Left lung (tissue), 10 donors: ENCODE results near the gene STAC. TPM values are rescaled to one million over a fixed set of nuclear protein-coding genes. Genes with fewer than 3 reads are reported as not detected.

Experiments
- ATAC-seq: fragments of 200-7000 bp; cut with Tn5 transposase; one replicate; pipeline ENCODE4 v1.9.1; 2020; ENCODE audit warnings: moderate library complexity
- DNase-seq, 4 donors: peaks; one replicate each; pipeline ENCODE4 v3.0.0-alpha.2; 2013 to 2020
- H3K27ac ChIP-seq, 2 donors: fragments of 200-600 bp; sonication (generic) in 1 of 2; one replicate each; pipeline versions ENCODE4 v1.5.0 to v1.8.0; 2020 to 2021
- H3K27me3 ChIP-seq, 2 donors: fragments of 200-600 bp; sonication (generic) in 1 of 2; one replicate each; pipeline versions ENCODE4 v1.5.0 to v1.8.0; 2020 to 2021
- H3K36me3 ChIP-seq, 2 donors: fragments of 200-600 bp; sonication (generic) in 1 of 2; one replicate each; pipeline versions ENCODE4 v1.5.0 to v1.8.0; 2020 to 2021
- H3K4me1 ChIP-seq, 2 donors: fragments of 200-600 bp; one replicate each; pipeline ENCODE4 v1.8.0; 2021
- H3K4me3 ChIP-seq, 2 donors: fragments of 200-600 bp; sonication (generic) in 1 of 2; one replicate each; pipeline versions ENCODE4 v1.5.0 to v1.8.0; 2020 to 2021; ENCODE audit warnings: mild to moderate bottlenecking in 1 of 2
- H3K9me3 ChIP-seq, 2 donors: fragments of 200-600 bp; sonication (generic) in 1 of 2; one replicate each; pipeline versions ENCODE4 v1.5.0 to v1.8.0; 2020 to 2021
- CTCF ChIP-seq, 2 donors: fragments of 200-600 bp; sonication (generic) in 1 of 2; IDR thresholded peaks; one replicate each; pipeline versions ENCODE4 v1.5.0 to v1.8.0; 2021; ENCODE audit warnings: antibody characterized with exemption in 2 of 2
- intact Hi-C, 2 donors: fragments of 100-400 bp; cut with DNase I; formaldehyde crosslinking; loops; one replicate each; pipeline versions ENCODE4 v1.11.2 to v1.14.2; 2022
- polyA plus RNA-seq, 6 donors: library from polyadenylated mRNA; unstranded; fragments of 120-200 nt; gene quantifications; one replicate each; pipeline ENCODE4 v1.2.1, GENCODE V29; 2013; ENCODE audit not compliant: insufficient read length in 6 of 6
- total RNA-seq, 2 donors: library from RNA; stranded (reverse); fragmentation: NEBNext Ultra II Directional; extraction: Animal tissue kit (Norgen Biotek cat#: 25700); gene quantifications; one replicate each; pipeline ENCODE4 v1.2.1, GENCODE V29; 2021
- donor health status: DM: no; HTN: yes; CAD: no.
- donor health status: DM: no; HTN: no; CAD: no.

Gene STAC
- total and polyA plus RNA-seq, 8 donors, result 0.53 to 16.7 (median 1.2) TPM

- H3K9me3 ChIP-seq, result no peaks in the 10 kb centered on the region
- ATAC-seq (peak; percentile 71), DNase-seq (no peak)
- H3K4me3 ChIP-seq, result no peak overlapping the region
- no peak for TF ChIP-seq CTCF (IDR thresholded peaks at IDR 0.05)
- intact Hi-C loops, result loop anchor here in 1 of 2 donors (5.0 kb wide), 1 partner anchor 208 kb away; no protein-coding TSS in a partner anchor
- H3K36me3 ChIP-seq, result no peaks in the 10 kb centered on the region
- no peaks in the 10 kb centered on the region for H3K27me3 ChIP-seq
- no peak overlapping the region for H3K27ac ChIP-seq
- H3K4me1 ChIP-seq, result peaks cover 0 to 4% of the 10 kb centered on the region in 2 donors
Observed at GRCh38 chr3:36434687-36435426, 54.6 kb downstream of the STAC start.

GRCh38 chr3:36443028-36443686, 62.9 kb downstream of the STAC start:
- DNase-seq (peak in 1 of 4 donors; percentile 40), ATAC-seq (no peak)
- intact Hi-C loops, result no loop called here
- Histone ChIP-seq H3K9me3 (no peaks in the 10 kb centered on the region), H3K27me3 (no peaks in the 10 kb centered on the region), H3K27ac (no peak overlapping the region), H3K4me1 (no peaks in the 10 kb centered on the region), H3K4me3 (no peak overlapping the region), H3K36me3 (no peaks in the 10 kb centered on the region)
- TF ChIP-seq CTCF (IDR thresholded peaks at IDR 0.05), result no peak

- Histone ChIP-seq H3K9me3 (no peaks in the 10 kb centered on the region), H3K36me3 (no peaks in the 10 kb centered on the region), H3K4me1 (no peaks in the 10 kb centered on the region), H3K27ac (no peak overlapping the region), H3K4me3 (no peak overlapping the region), H3K27me3 (no peaks in the 10 kb centered on the region)
- ATAC-seq, result no peak
- intact Hi-C loops, result no loop called here
- no peak for DNase-seq
- no peak for TF ChIP-seq CTCF (IDR thresholded peaks at IDR 0.05)
Observed at GRCh38 chr3:36444909-36445308, 64.6 kb downstream of the STAC start.

- H3K27me3 ChIP-seq, result no peaks in the 10 kb centered on the region
- H3K4me1 ChIP-seq, result no peaks in the 10 kb centered on the region
- TF ChIP-seq CTCF (IDR thresholded peaks at IDR 0.05), result no peak
- DNase-seq (no peak), ATAC-seq (no peak)
- H3K36me3 ChIP-seq, result no peaks in the 10 kb centered on the region
- H3K4me3 ChIP-seq, result no peak overlapping the region
- intact Hi-C loops, result no loop called here
- H3K9me3 ChIP-seq, result no peaks in the 10 kb centered on the region
- no peak overlapping the region for H3K27ac ChIP-seq
Observed at GRCh38 chr3:36446276-36446675, 66.0 kb downstream of the STAC start.

- no peak overlapping the region for H3K4me3 ChIP-seq
- no peaks in the 10 kb centered on the region for H3K27me3 ChIP-seq
- intact Hi-C loops, result no loop called here
- H3K27ac ChIP-seq, result no peak overlapping the region
- no peak for DNase-seq
- H3K4me1 ChIP-seq, result no peaks in the 10 kb centered on the region
- H3K36me3 ChIP-seq, result no peaks in the 10 kb centered on the region
- no peak for TF ChIP-seq CTCF (IDR thresholded peaks at IDR 0.05)
- no peaks in the 10 kb centered on the region for H3K9me3 ChIP-seq
- no peak for ATAC-seq
Observed at GRCh38 chr3:36447061-36447460, 66.8 kb downstream of the STAC start.
